Measurements from ENCODE around the gene VAPB. TPM values are rescaled to one million over a fixed set of nuclear protein-coding genes. Genes with fewer than 3 reads are reported as not detected.
A peak's percentile ranks its signal among the peaks of the same experiment; 100 is the strongest.

VAPB gene
- total and polyA plus RNA-seq, 4 experiments from 2014 or later: 27.6 to 40.1 (median 33.0) TPM

- H3K36me3 Mint-ChIP-seq: no peaks in the 10 kb centered on the region
- H3K4me1 Mint-ChIP-seq: no peaks in the 10 kb centered on the region
- no peaks in the 10 kb centered on the region for H3K9me3 ChIP-seq (ENCODE audit: control insufficient read depth in 1 of 2, low read length in 2 of 2)
- no peak overlapping the region for H3K27ac ChIP-seq (ENCODE audit: low read depth, low read length)
- H3K27ac Mint-ChIP-seq: no peak overlapping the region
- no peaks in the 10 kb centered on the region for H3K9me3 Mint-ChIP-seq
- no peaks in the 10 kb centered on the region for H3K36me3 ChIP-seq (ENCODE audit: insufficient read depth, low read length)
- no peaks in the 10 kb centered on the region for H3K4me1 ChIP-seq (ENCODE audit: insufficient read depth, low read length)
- ChIA-PET CTCF (ENCODE audit: partially characterized antibody) (no interaction called here), POLR2A (ENCODE audit: partially characterized antibody) (no interaction called here)
- no peaks in the 10 kb centered on the region for H3K27me3 ChIP-seq (ENCODE audit: insufficient read depth, low read length)
- DNase-seq: no peak
- H3K4me3 Mint-ChIP-seq: no peak overlapping the region
- H3K4me3 ChIP-seq (ENCODE audit: low read length in 2 of 2): no peak overlapping the region
- H3K27me3 Mint-ChIP-seq: no peaks in the 10 kb centered on the region
- intact Hi-C loops (cut with micrococcal nuclease): no loop called here
Measured at GRCh38 chr20:58467572-58468527, 78.8 kb downstream of the VAPB start.

- Mint-ChIP-seq H3K4me3 (no peak overlapping the region), H3K27me3 (no peaks in the 10 kb centered on the region), H3K27ac (no peak overlapping the region), H3K4me1 (no peaks in the 10 kb centered on the region), H3K9me3 (no peaks in the 10 kb centered on the region), H3K36me3 (no peaks in the 10 kb centered on the region)
- ChIA-PET POLR2A (ENCODE audit: partially characterized antibody) (no interaction called here), CTCF (ENCODE audit: partially characterized antibody) (no interaction called here)
- no peaks in the 10 kb centered on the region for H3K27me3 ChIP-seq (ENCODE audit: insufficient read depth, low read length)
- no peaks in the 10 kb centered on the region for H3K36me3 ChIP-seq (ENCODE audit: insufficient read depth, low read length)
- no peaks in the 10 kb centered on the region for H3K4me1 ChIP-seq (ENCODE audit: insufficient read depth, low read length)
- DNase-seq: no peak
- no peaks in the 10 kb centered on the region for H3K9me3 ChIP-seq (ENCODE audit: control insufficient read depth in 1 of 2, low read length in 2 of 2)
- no peak overlapping the region for H3K27ac ChIP-seq (ENCODE audit: low read depth, low read length)
- intact Hi-C loops (cut with micrococcal nuclease): no loop called here
- H3K4me3 ChIP-seq (ENCODE audit: low read length in 2 of 2): no peak overlapping the region
Measured at GRCh38 chr20:58469616-58470015, 80.6 kb downstream of the VAPB start.

- Mint-ChIP-seq H3K36me3 (peaks cover 0 to 4% of the 10 kb centered on the region in 2 donors), H3K27ac (no peak overlapping the region), H3K27me3 (no peaks in the 10 kb centered on the region), H3K4me3 (no peak overlapping the region), H3K9me3 (no peaks in the 10 kb centered on the region), H3K4me1 (peaks cover 0 to under 1% (median 0%) of the 10 kb centered on the region in 4 donors)
- Histone ChIP-seq H3K4me3 (ENCODE audit: low read length in 2 of 2) (no peak overlapping the region), H3K36me3 (ENCODE audit: insufficient read depth, low read length) (no peaks in the 10 kb centered on the region), H3K27ac (ENCODE audit: low read depth, low read length) (no peak overlapping the region), H3K9me3 (ENCODE audit: control insufficient read depth in 1 of 2, low read length in 2 of 2) (no peaks in the 10 kb centered on the region), H3K27me3 (ENCODE audit: insufficient read depth, low read length) (no peaks in the 10 kb centered on the region), H3K4me1 (ENCODE audit: insufficient read depth, low read length) (no peaks in the 10 kb centered on the region)
- no peak for DNase-seq
- intact Hi-C loops (cut with micrococcal nuclease): no loop called here
- ChIA-PET CTCF (ENCODE audit: partially characterized antibody) (no interaction called here), POLR2A (ENCODE audit: partially characterized antibody) (no interaction called here)
Measured at GRCh38 chr20:58470336-58471192, 81.5 kb downstream of the VAPB start.

- ChIA-PET POLR2A (ENCODE audit: partially characterized antibody) (no interaction called here), CTCF (ENCODE audit: partially characterized antibody) (no interaction called here)
- DNase-seq: no peak
- H3K4me1 ChIP-seq (ENCODE audit: insufficient read depth, low read length): no peaks in the 10 kb centered on the region
- no peak overlapping the region for H3K4me3 Mint-ChIP-seq
- no peaks in the 10 kb centered on the region for H3K27me3 ChIP-seq (ENCODE audit: insufficient read depth, low read length)
- no peak overlapping the region for H3K4me3 ChIP-seq (ENCODE audit: low read length in 2 of 2)
- H3K9me3 Mint-ChIP-seq: peaks cover 0 to 1% (median 0%) of the 10 kb centered on the region in 8 donors
- peaks cover 0 to 4% of the 10 kb centered on the region in 2 donors for H3K36me3 Mint-ChIP-seq
- H3K4me1 Mint-ChIP-seq: peaks cover 0 to 4% (median 0%) of the 10 kb centered on the region in 4 donors
- H3K36me3 ChIP-seq (ENCODE audit: insufficient read depth, low read length): no peaks in the 10 kb centered on the region
- H3K27ac Mint-ChIP-seq: no peak overlapping the region
- intact Hi-C loops (cut with micrococcal nuclease): no loop called here
- no peaks in the 10 kb centered on the region for H3K27me3 Mint-ChIP-seq
- H3K27ac ChIP-seq (ENCODE audit: low read depth, low read length): no peak overlapping the region
- no peaks in the 10 kb centered on the region for H3K9me3 ChIP-seq (ENCODE audit: control insufficient read depth in 1 of 2, low read length in 2 of 2)
Measured at GRCh38 chr20:58471193-58472164, 82.5 kb downstream of the VAPB start.

- H3K9me3 Mint-ChIP-seq: peaks cover 0 to 7% (median 0%) of the 10 kb centered on the region in 8 donors
- H3K36me3 ChIP-seq (ENCODE audit: insufficient read depth, low read length): no peaks in the 10 kb centered on the region
- intact Hi-C loops (cut with micrococcal nuclease): no loop called here
- H3K27me3 Mint-ChIP-seq: peaks cover 0 to 1% of the 10 kb centered on the region in 2 donors
- H3K4me1 Mint-ChIP-seq: peaks cover 0 to 4% (median 0%) of the 10 kb centered on the region in 4 donors
- ChIA-PET CTCF (ENCODE audit: partially characterized antibody) (interaction anchor here (0.6 kb wide), 1 partner anchor 15 kb away, joined by 3 read pairs; no protein-coding TSS in a partner anchor), POLR2A (ENCODE audit: partially characterized antibody) (no interaction called here)
- DNase-seq: no peak
- H3K27ac Mint-ChIP-seq: peak overlapping the region in 1 of 7 donors; percentile 48
- H3K4me1 ChIP-seq (ENCODE audit: insufficient read depth, low read length): no peaks in the 10 kb centered on the region
- peaks cover 0 to 4% of the 10 kb centered on the region in 2 donors for H3K36me3 Mint-ChIP-seq
- no peak overlapping the region for H3K4me3 ChIP-seq (ENCODE audit: low read length in 2 of 2)
- no peaks in the 10 kb centered on the region for H3K27me3 ChIP-seq (ENCODE audit: insufficient read depth, low read length)
- H3K4me3 Mint-ChIP-seq: no peak overlapping the region
- no peaks in the 10 kb centered on the region for H3K9me3 ChIP-seq (ENCODE audit: control insufficient read depth in 1 of 2, low read length in 2 of 2)
- no peak overlapping the region for H3K27ac ChIP-seq (ENCODE audit: low read depth, low read length)
Measured at GRCh38 chr20:58472273-58473018, 83.4 kb downstream of the VAPB start.

DNA sequence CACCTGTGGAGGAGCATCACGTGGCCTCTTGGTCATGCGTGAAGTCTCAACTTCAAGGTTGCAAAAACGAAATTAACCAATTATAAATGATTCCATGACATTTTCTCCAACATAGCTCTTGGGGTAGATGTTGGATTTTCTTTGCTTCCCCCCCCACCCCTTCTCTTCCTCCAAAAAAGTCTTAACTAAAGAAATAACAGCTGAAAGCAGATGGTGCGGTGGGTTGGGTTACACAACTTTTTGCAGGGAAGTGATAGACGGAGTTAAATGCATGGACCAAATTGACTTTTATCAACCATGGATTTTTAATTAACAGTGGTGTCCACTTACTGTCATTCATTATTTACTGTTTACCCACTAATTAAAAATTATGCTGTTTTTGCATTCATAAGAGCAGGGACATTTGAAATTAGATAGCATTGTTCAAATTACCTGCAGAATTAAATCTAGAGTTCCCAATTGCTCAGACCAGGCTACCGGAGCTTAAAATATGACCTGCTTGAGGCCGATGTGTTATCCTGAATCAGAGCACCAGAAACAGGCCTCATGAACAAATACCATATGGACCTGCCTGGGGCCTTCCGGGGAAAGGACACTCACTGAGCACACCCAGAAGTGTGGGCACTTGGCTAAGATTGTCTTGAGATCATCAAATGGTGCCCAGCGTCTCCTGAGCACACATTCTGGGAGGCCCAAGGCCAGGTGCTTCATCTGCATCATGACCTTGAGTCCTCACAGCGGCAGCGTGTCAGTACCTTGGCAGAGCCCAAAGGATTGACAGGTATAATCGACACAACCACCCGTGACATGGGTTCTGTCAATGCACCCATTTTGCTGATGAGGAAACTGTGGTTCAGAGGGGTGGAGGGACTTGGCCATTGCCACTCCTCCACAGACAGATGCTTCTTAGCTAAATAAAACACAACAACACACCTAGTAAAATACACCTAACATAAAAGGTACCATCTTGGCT is 84.7 kb downstream of the VAPB start:
- DNase-seq: no peak
- Histone ChIP-seq H3K27ac (ENCODE audit: low read depth, low read length) (no peak overlapping the region), H3K9me3 (ENCODE audit: control insufficient read depth in 1 of 2, low read length in 2 of 2) (no peaks in the 10 kb centered on the region), H3K36me3 (ENCODE audit: insufficient read depth, low read length) (no peaks in the 10 kb centered on the region), H3K27me3 (ENCODE audit: insufficient read depth, low read length) (no peaks in the 10 kb centered on the region), H3K4me3 (ENCODE audit: low read length in 2 of 2) (no peak overlapping the region), H3K4me1 (ENCODE audit: insufficient read depth, low read length) (no peaks in the 10 kb centered on the region)
- intact Hi-C loops (cut with micrococcal nuclease): no loop called here
- Mint-ChIP-seq H3K4me3 (no peak overlapping the region), H3K27ac (no peak overlapping the region), H3K4me1 (peaks cover 0 to 4% (median 0%) of the 10 kb centered on the region in 4 donors), H3K27me3 (peaks cover 0 to 1% of the 10 kb centered on the region in 2 donors), H3K9me3 (peaks cover 0 to 12% (median 5%) of the 10 kb centered on the region in 8 donors), H3K36me3 (peaks cover 0 to 4% of the 10 kb centered on the region in 2 donors)
- CTCF ChIA-PET (ENCODE audit: partially characterized antibody): no interaction called here
- POLR2A ChIA-PET (ENCODE audit: partially characterized antibody): no interaction called here

Measured in CD4-positive, alpha-beta memory T cell (primary cell).